Measurements from ENCODE around the gene HMMR.

The HMMR gene

GRCh38 chr5:163460562-163461171, at the start of gene HMMR:
HMMR (plus strand) TSS chr5:163460632; CDS start chr5:163460693, 61 bp downstream.
- no peak for TF ChIP-seq GATA3 (IDR thresholded peaks at IDR 0.05; ENCODE audit: low read depth, low read length)
- no peak for TF ChIP-seq GATA2 (IDR thresholded peaks at IDR 0.05; ENCODE audit: low read depth, low read length)

GRCh38 chr5:163424836-163425235, 35.6 kb upstream of the HMMR start:
- TF ChIP-seq GATA3 (IDR thresholded peaks at IDR 0.05; ENCODE audit: low read depth, low read length), result no peak
- no peak for TF ChIP-seq GATA2 (IDR thresholded peaks at IDR 0.05; ENCODE audit: low read depth, low read length)

- TF ChIP-seq GATA3 (IDR thresholded peaks at IDR 0.05; ENCODE audit: low read depth, low read length) (no peak), GATA2 (IDR thresholded peaks at IDR 0.05; ENCODE audit: low read depth, low read length) (no peak)
Observed at GRCh38 chr5:163432544-163432943, 27.9 kb upstream of the HMMR start.

- TF ChIP-seq GATA2 (IDR thresholded peaks at IDR 0.05; ENCODE audit: low read depth, low read length) (no peak), GATA3 (IDR thresholded peaks at IDR 0.05; ENCODE audit: low read depth, low read length) (no peak)
Observed at GRCh38 chr5:163433271-163433670, 27.2 kb upstream of the HMMR start.

- TF ChIP-seq GATA2 (IDR thresholded peaks at IDR 0.05; ENCODE audit: low read depth, low read length) (no peak), GATA3 (IDR thresholded peaks at IDR 0.05; ENCODE audit: low read depth, low read length) (no peak)
Observed at GRCh38 chr5:163434401-163434866, 26.0 kb upstream of the HMMR start.

GRCh38 chr5:163436515-163436914, 23.9 kb upstream of the HMMR start:
- no peak for TF ChIP-seq GATA2 (IDR thresholded peaks at IDR 0.05; ENCODE audit: low read depth, low read length)
- no peak for TF ChIP-seq GATA3 (IDR thresholded peaks at IDR 0.05; ENCODE audit: low read depth, low read length)

GRCh38 chr5:163437011-163437308, 23.5 kb upstream of the HMMR start:
- TF ChIP-seq GATA3 (IDR thresholded peaks at IDR 0.05; ENCODE audit: low read depth, low read length), result no peak
- TF ChIP-seq GATA2 (IDR thresholded peaks at IDR 0.05; ENCODE audit: low read depth, low read length), result no peak

GRCh38 chr5:163437309-163438182, 22.9 kb upstream of the HMMR start, which contains the start of gene CCNG1:
CCNG1 (plus strand) TSS chr5:163437595; CDS start chr5:163439257, 1,662 bp downstream.
- TF ChIP-seq GATA3 (IDR thresholded peaks at IDR 0.05; ENCODE audit: low read depth, low read length) (no peak), GATA2 (IDR thresholded peaks at IDR 0.05; ENCODE audit: low read depth, low read length) (peak; percentile 74)

GRCh38 chr5:163439092-163439425, 21.4 kb upstream of the HMMR start:
- TF ChIP-seq GATA3 (IDR thresholded peaks at IDR 0.05; ENCODE audit: low read depth, low read length) (no peak), GATA2 (IDR thresholded peaks at IDR 0.05; ENCODE audit: low read depth, low read length) (no peak)

- TF ChIP-seq GATA3 (IDR thresholded peaks at IDR 0.05; ENCODE audit: low read depth, low read length), result no peak
Observed at GRCh38 chr5:163440954-163441353, 19.5 kb upstream of the HMMR start.

- TF ChIP-seq GATA2 (IDR thresholded peaks at IDR 0.05; ENCODE audit: low read depth, low read length) (no peak), GATA3 (IDR thresholded peaks at IDR 0.05; ENCODE audit: low read depth, low read length) (no peak)
Observed at GRCh38 chr5:163444526-163444925, 15.9 kb upstream of the HMMR start.

GRCh38 chr5:163445345-163445744, 15.1 kb upstream of the HMMR start:
- TF ChIP-seq GATA3 (IDR thresholded peaks at IDR 0.05; ENCODE audit: low read depth, low read length) (no peak), GATA2 (IDR thresholded peaks at IDR 0.05; ENCODE audit: low read depth, low read length) (no peak)

GRCh38 chr5:163447191-163447590, 13.2 kb upstream of the HMMR start:
- TF ChIP-seq GATA2 (IDR thresholded peaks at IDR 0.05; ENCODE audit: low read depth, low read length), result no peak
- TF ChIP-seq GATA3 (IDR thresholded peaks at IDR 0.05; ENCODE audit: low read depth, low read length), result no peak

- no peak for TF ChIP-seq GATA2 (IDR thresholded peaks at IDR 0.05; ENCODE audit: low read depth, low read length)
Observed at GRCh38 chr5:163447875-163448274, 12.6 kb upstream of the HMMR start.

- no peak for TF ChIP-seq GATA3 (IDR thresholded peaks at IDR 0.05; ENCODE audit: low read depth, low read length)
- no peak for TF ChIP-seq GATA2 (IDR thresholded peaks at IDR 0.05; ENCODE audit: low read depth, low read length)
Observed at GRCh38 chr5:163448491-163448890, 11.9 kb upstream of the HMMR start.

All from SH-SY5Y (cell line).